GM10248 (cell line): ENCODE results near the gene AHSG.

Experiments
- CTCF ChIA-PET: fragments of 300-600 bp; sonication (Branson Sonifier 250); formaldehyde crosslinking; extraction: SDS; loops from one replicate; lab custom pipeline; 2021; ENCODE audit warnings: antibody characterized with exemption; lab: Yijun Ruan, JAX
- POLR2A ChIA-PET: fragments of 350-650 bp; sonication (Branson Sonifier 250); formaldehyde crosslinking; extraction: SDS; loops from one replicate; lab custom pipeline; 2020; ENCODE audit warnings: antibody characterized with exemption; lab: Yijun Ruan, JAX
- DNase-seq: peaks from one replicate; pipeline ENCODE4 v3.0.0; 2012; ENCODE audit errors: extremely low spot score
- TF ChIP-seq, protein P1 (sequence below): IDR thresholded peaks from 2 replicates; pipeline ENCODE4 v1.5.1; 2012; ENCODE audit warnings: mild to moderate bottlenecking, low read depth; ENCODE audit errors: extremely low read depth, missing control alignments, control extremely low read depth

AHSG gene

DNA sequence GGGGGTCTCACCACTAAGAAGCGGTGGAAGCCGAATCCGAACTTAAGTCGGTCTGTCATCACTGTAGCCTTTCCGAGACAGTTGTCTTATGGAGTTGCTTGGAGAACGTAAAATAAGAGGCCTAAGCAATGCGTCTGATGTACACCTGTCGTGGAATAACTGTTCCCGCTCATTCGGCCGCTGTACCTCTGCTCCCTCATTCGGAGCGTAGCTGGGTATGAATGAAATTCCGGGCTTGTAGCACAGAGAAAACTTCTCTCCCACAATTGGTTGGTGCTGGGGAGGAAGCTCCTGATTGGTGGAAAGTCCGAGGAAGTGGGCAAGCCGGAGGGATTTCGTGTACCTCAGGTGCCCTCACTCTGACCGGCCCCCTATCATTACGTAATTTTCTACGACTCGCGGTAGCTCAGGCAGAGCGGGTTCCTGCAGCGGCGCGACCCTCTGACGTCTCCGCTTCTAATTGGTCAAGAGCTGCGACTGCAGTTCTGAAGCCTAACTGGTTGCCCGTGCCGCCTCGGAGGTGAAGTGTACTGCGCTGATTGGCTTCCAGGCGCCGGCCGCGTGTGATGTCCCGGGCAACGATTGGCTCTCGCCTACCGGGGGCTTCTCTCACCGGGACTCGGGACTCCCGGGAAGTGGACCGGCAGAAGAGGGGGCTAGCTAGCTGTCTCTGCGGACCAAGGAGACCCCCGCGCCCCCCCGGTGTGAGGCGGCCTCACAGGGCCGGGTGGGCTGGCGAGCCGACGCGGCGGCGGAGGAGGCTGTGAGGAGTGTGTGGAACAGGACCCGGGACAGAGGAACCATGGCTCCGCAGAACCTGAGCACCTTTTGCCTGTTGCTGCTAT, 42.5 kb upstream of the AHSG start, which contains the start of gene DNAJB11:
DNAJB11 (plus strand) TSS at position 625 of the 845 bp plus-strand sequence; CDS start at position 803, 178 bp downstream.
- ChIA-PET CTCF (interaction anchor here (0.9 to 7.9 kb wide), 11 partner anchors 10 to 627 kb away, joined by 3 to 38 read pairs (median 3); no protein-coding TSS in a partner anchor), POLR2A (interaction anchor here (0.7 to 1.3 kb wide), 13 partner anchors 13 to 643 kb away, joined by 3 to 7 read pairs (median 4); partner anchors contain the start of genes ETV5 and TRA2B)

DNA sequence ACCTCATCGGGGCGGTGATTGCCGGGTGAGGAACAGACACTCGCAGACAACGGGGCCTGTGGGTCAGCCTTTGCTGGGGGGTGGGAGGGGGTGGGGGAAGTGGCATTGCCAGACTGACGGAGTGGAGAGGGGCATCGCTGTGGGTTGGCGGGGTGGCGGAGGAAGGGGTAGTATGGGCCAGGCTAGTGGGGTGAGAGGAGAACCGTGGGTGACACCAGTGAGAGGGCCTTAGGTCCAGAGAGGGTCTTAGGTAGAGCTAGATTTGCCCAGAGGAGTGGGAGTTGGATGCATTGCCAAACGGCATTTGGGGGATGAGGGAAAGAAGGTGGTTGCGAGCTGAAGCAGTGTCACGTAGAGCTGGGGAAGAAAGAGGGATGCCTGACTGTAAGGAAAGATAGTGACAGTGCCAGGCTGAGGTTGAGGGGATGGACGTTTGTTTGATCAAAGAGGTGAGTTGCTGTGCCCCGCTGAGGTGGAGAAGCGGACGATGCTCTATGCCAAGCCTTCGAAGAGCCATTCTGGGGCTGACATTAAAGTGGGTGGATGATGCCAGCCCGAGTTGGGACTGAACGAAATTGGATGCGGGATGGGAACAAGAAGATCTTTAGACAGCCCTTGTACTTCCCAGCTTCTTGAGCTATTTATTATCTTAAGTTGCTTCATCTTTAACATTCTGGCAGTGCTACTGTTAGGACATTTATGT, 41.8 kb upstream of the AHSG start:
- TF ChIP-seq, protein P1, sequence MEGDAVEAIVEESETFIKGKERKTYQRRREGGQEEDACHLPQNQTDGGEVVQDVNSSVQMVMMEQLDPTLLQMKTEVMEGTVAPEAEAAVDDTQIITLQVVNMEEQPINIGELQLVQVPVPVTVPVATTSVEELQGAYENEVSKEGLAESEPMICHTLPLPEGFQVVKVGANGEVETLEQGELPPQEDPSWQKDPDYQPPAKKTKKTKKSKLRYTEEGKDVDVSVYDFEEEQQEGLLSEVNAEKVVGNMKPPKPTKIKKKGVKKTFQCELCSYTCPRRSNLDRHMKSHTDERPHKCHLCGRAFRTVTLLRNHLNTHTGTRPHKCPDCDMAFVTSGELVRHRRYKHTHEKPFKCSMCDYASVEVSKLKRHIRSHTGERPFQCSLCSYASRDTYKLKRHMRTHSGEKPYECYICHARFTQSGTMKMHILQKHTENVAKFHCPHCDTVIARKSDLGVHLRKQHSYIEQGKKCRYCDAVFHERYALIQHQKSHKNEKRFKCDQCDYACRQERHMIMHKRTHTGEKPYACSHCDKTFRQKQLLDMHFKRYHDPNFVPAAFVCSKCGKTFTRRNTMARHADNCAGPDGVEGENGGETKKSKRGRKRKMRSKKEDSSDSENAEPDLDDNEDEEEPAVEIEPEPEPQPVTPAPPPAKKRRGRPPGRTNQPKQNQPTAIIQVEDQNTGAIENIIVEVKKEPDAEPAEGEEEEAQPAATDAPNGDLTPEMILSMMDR = no peak

More for the DNA sequence above, 42.5 kb upstream of the AHSG start, which contains the start of gene DNAJB11:
- DNase-seq = peak; percentile 98
- TF ChIP-seq, protein P1 = no peak

DNA sequence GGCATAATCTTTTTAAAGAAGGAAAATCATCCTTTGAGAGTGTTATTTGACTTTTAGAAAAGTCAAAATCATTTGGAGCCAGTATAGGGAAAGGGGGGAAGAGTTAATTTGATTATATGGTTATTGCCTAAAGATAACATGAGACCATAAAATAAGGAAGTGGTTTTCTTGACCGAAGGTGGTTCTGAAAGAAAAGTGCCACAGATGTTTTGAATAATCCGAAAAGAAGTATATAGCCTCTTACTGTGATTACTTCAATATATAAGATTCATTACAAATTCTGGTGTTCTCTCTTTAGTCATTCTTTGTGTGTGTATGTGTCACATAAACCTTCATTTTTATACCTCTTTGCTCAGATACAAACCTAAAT, 41.2 kb upstream of the AHSG start:
- CTCF ChIA-PET = interaction anchor here (1.5 to 7.9 kb wide), 4 partner anchors 13 to 628 kb away, joined by 4 to 38 read pairs (median 23); no protein-coding TSS in a partner anchor
- POLR2A ChIA-PET = no interaction called here
- TF ChIP-seq, protein P1 = no peak
- no peak for DNase-seq

More for the DNA sequence above, 41.8 kb upstream of the AHSG start:
- POLR2A ChIA-PET = interaction anchor here (0.8 to 1.3 kb wide), 7 partner anchors 30 to 633 kb away, joined by 3 to 7 read pairs (median 5); partner anchors contain the start of genes ETV5 and TRA2B
- no peak for DNase-seq
- CTCF ChIA-PET = interaction anchor here (0.9 to 7.9 kb wide), 7 partner anchors 14 to 628 kb away, joined by 3 to 38 read pairs (median 4); no protein-coding TSS in a partner anchor

DNA sequence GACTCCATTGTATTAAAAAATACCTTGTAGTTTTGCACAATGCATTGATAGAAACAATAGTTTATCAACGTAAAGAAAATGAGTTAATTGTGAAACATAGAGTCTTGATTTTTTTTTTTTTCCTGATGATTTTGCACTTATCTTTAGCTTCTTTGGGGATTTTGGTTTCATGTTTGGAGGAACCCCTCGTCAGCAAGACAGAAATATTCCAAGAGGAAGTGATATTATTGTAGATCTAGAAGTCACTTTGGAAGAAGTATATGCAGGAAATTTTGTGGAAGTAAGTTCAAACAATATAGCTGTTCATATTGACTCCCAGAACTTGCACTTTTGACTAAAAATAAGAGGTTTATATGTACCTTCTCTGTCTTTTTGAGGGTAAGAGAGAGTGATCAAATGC, 35.3 kb upstream of the AHSG start:
- TF ChIP-seq, protein P1 = no peak
- ChIA-PET CTCF (interaction anchor here (1.0 to 1.2 kb wide), 3 partner anchors 9 to 38 kb away, joined by 3 to 4 read pairs (median 4); no protein-coding TSS in a partner anchor), POLR2A (no interaction called here)
- no peak for DNase-seq

DNA sequence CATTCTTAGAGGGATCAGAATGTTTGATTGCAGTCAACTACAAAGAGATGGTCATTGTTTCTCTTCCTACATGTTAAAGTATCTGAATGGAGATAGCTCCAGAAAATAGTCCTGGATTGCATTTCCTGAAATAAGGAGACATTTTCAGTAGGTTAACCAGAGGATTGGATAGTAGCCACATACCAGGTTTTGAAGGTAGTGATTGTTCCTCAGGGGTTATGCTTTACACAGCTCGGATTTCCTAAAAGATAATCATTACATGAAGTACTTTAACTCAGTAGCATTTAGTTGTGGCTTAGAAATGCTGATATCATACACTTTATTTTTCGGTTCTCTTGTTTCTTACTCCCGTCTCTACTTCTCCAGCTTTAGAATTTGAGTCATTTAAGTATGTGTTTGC, 32.1 kb upstream of the AHSG start:
- CTCF ChIA-PET = interaction anchor here (1.0 to 2.1 kb wide), 6 partner anchors 10 to 637 kb away, joined by 3 to 5 read pairs (median 3); no protein-coding TSS in a partner anchor
- TF ChIP-seq, protein P1 = no peak
- POLR2A ChIA-PET = interaction anchor here (1.1 kb wide), 1 partner anchor 203 kb away, joined by 3 read pairs; the partner anchor contains the start of gene EIF4A2
- DNase-seq = no peak

DNA sequence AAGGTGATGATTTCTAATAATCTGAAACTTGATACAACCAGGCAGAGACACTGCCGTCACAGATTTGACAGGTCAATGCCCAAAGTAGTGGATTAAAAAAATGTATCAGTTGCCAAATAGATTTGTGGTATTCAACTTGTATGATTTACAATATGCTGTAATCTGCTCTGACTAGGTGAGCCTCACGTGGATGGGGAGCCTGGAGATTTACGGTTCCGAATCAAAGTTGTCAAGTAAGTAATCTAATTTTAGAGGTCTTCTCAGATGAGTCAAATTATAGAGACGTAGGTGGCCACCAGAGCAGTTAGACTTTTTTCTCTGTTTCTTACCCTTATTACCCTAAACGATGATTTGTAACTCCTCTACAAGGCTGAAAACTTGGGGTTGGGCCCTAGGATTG, 30.3 kb upstream of the AHSG start:
- DNase-seq = no peak
- CTCF ChIA-PET = interaction anchor here (0.8 to 1.8 kb wide), 4 partner anchors 8 to 27 kb away, joined by 3 read pairs; no protein-coding TSS in a partner anchor
- POLR2A ChIA-PET = interaction anchor here (1.4 kb wide), 1 partner anchor 12 kb away, joined by 5 read pairs; the partner anchor contains the start of gene DNAJB11
- TF ChIP-seq, protein P1 = no peak
